Heart right ventricle (tissue), 16 donors: ENCODE results near the gene PTPN21. TPM values are rescaled to one million over a fixed set of nuclear protein-coding genes. Genes with fewer than 3 reads are reported as not detected.

Source experiments
- ATAC-seq, 8 donors: fragments of 200-7000 bp; cut with Tn5 transposase; one replicate each; pipeline ENCODE4 v1.9.1; 2020; ENCODE audit warnings: mild to moderate bottlenecking in 8 of 8, moderate library complexity in 8 of 8, moderate number of reproducible peaks in 1 of 8
- DNase-seq, 2 donors: peaks; one replicate each; pipeline ENCODE4 v3.0.0-alpha.2; 2020
- H3K27ac ChIP-seq, 10 donors: fragments of 200-600 bp; sonication (generic) in 2 of 10; one replicate each; pipeline versions ENCODE4 v1.5.0 to v1.8.0; 2020 to 2022; ENCODE audit warnings: mild to moderate bottlenecking in 3 of 10
- H3K27me3 ChIP-seq, 7 donors: fragments of 200-600 bp; one replicate each; pipeline ENCODE4 v1.8.0; 2021 to 2022; ENCODE audit warnings: mild to moderate bottlenecking in 2 of 7
- H3K36me3 ChIP-seq, 9 donors: fragments of 200-600 bp; sonication (generic) in 1 of 9; one replicate each; pipeline versions ENCODE4 v1.5.0 to v1.8.0; 2020 to 2022; ENCODE audit warnings: mild to moderate bottlenecking in 2 of 9
- H3K4me1 ChIP-seq, 9 donors: fragments of 200-600 bp; sonication (generic) in 1 of 9; one replicate each; pipeline versions ENCODE4 v1.5.0 to v1.8.0; 2020 to 2022; ENCODE audit warnings: mild to moderate bottlenecking in 4 of 9
- H3K4me3 ChIP-seq, 10 donors: fragments of 200-600 bp; sonication (generic) in 2 of 10; one replicate each; pipeline versions ENCODE4 v1.5.0 to v1.8.0; 2020 to 2022; ENCODE audit warnings: mild to moderate bottlenecking in 7 of 10, moderate library complexity in 2 of 10
- H3K9me3 ChIP-seq, 11 donors: fragments of 200-600 bp in 10 of 11; sonication (generic) in 2 of 11; one replicate each; pipeline versions ENCODE4 v1.5.0 to v1.8.0; 2013 to 2022; ENCODE audit warnings: mild to moderate bottlenecking in 2 of 11, control low read depth in 1 of 11, moderate library complexity in 1 of 11
- CTCF ChIP-seq, 9 donors: fragments of 200-600 bp; sonication (generic) in 2 of 9; IDR thresholded peaks; one replicate each; pipeline versions ENCODE4 v1.5.0 to v1.8.0; 2021 to 2022; ENCODE audit warnings: antibody characterized with exemption in 9 of 9, mild to moderate bottlenecking in 5 of 9, moderate library complexity in 1 of 9
- WGBS, 2 donors: extraction: QIAGEN DNeasy Blood & Tissue Kit; methylation state at CpG; one replicate each; pipeline ENCODE4 v1.1.7; 2013; ENCODE audit warnings: inconsistent platforms in 1 of 2; 5-methylcytosine and 5-hydroxymethylcytosine counted together
- intact Hi-C, 10 donors: fragments of 100-400 bp; cut with DNase I; formaldehyde crosslinking; loops; one replicate each; pipeline versions ENCODE4 v1.11.1 to v1.14.2; 2022
- polyA plus RNA-seq, 2 donors: library from polyadenylated mRNA; stranded (reverse); fragments of 200-250 nt; gene quantifications; one replicate each; pipeline ENCODE4 v1.2.3, GENCODE V29; 2013
- total RNA-seq, 10 donors: library from RNA; stranded (reverse); fragmentation: NEBNext Ultra II Directional in 3 of 10; extraction: Animal tissue kit (Norgen Biotek cat#: 25700) in 3 of 10; gene quantifications; one replicate each; pipeline versions ENCODE4 v1.2.1 to v1.2.4, GENCODE V29; 2021 to 2023
- donor health status: Arrhythmogenic right ventricular cardiomyopathy.
- donor health status: ischemic (EF 13 %, LVEDD 7.1; RV severe dilation, severe dysfunction).
- donor health status: healthy with polysubstance abuse.
- donor health status: DM: no; HTN: yes; CAD: no.
- donor health status: DM: no; HTN: no; CAD: no.
- donor health status: ischemic (EF 25% LVEDD 6.9; RV normal size, moderate dysfunction).
- donor health status: ischemic (EF 25% LVEDD 5.7; RV mildly dilated, moderate dysfunction).
- donor health status: healthy.
- donor health status: DM: yes; HTN: yes; CAD: no.
- donor health status: Ischemic cardiomyopathy.
- donor health status: ischemic (EF 35%, LVEDD 5.7; RV mildly dilated, moderate dysfunction).
- donor health status: nonischemic (EF 11% LVEDD 7.7; RV severe dilation, severe dysfunction).
- donor health status: DM: yes; HTN: yes; CAD: no.
- donor health status: PGD.
- donor health status: ischemic (EF 29% LVEDD 5.4; RV normal size, mild dysfunction).
- donor health status: nonischemic (EF 23%, LVEDD 6.1; RV moderate dilation, normal function).

The PTPN21 gene
- total and polyA plus RNA-seq, 12 donors, result 5.3 to 62.1 (median 34.9) TPM

- no peaks in the 10 kb centered on the region for H3K9me3 ChIP-seq
- ATAC-seq (no peak), DNase-seq (no peak)
- 57 to 67% methylated on average over 4 of the region's 4 CpGs for WGBS, 2 donors
- no peaks in the 10 kb centered on the region for H3K4me1 ChIP-seq
- intact Hi-C loops, result no loop called here
- H3K36me3 ChIP-seq, result peaks cover 0 to 100% (median 22%) of the 10 kb centered on the region in 9 donors
- H3K27ac ChIP-seq, result no peak overlapping the region
- no peaks in the 10 kb centered on the region for H3K27me3 ChIP-seq
- H3K4me3 ChIP-seq, result no peak overlapping the region
- no peak for TF ChIP-seq CTCF (IDR thresholded peaks at IDR 0.05)
These were observed 35.4 kb upstream of the PTPN21 start for GRCh38 chr14:88590173-88590572.

GRCh38 chr14:88588081-88588480 lies 33.3 kb upstream of the PTPN21 start:
- WGBS, 2 donors, result 88 to 97% methylated on average over 5 of the region's 5 CpGs

GRCh38 chr14:88584451-88584850 lies 29.6 kb upstream of the PTPN21 start:
- DNase-seq (no peak), ATAC-seq (no peak)
- peaks cover 0 to 100% (median 23%) of the 10 kb centered on the region in 9 donors for H3K36me3 ChIP-seq
- no peak overlapping the region for H3K27ac ChIP-seq
- WGBS, 2 donors, result 97% methylated on average over 3 of the region's 3 CpGs
- intact Hi-C loops, result no loop called here
- no peaks in the 10 kb centered on the region for H3K9me3 ChIP-seq
- H3K4me3 ChIP-seq, result no peak overlapping the region
- no peaks in the 10 kb centered on the region for H3K4me1 ChIP-seq
- TF ChIP-seq CTCF (IDR thresholded peaks at IDR 0.05), result no peak
- H3K27me3 ChIP-seq, result no peaks in the 10 kb centered on the region

More at GRCh38 chr14:88588081-88588480, 33.3 kb upstream of the PTPN21 start:
- intact Hi-C loops, result no loop called here
- no peaks in the 10 kb centered on the region for H3K27me3 ChIP-seq
- no peaks in the 10 kb centered on the region for H3K9me3 ChIP-seq
- H3K36me3 ChIP-seq, result peaks cover 0 to 99% (median 22%) of the 10 kb centered on the region in 9 donors
- no peak overlapping the region for H3K4me3 ChIP-seq
- no peaks in the 10 kb centered on the region for H3K4me1 ChIP-seq
- H3K27ac ChIP-seq, result no peak overlapping the region
- TF ChIP-seq CTCF (IDR thresholded peaks at IDR 0.05), result no peak
- ATAC-seq, result no peak
- DNase-seq, result no peak

- Histone ChIP-seq H3K4me1 (no peaks in the 10 kb centered on the region), H3K27me3 (no peaks in the 10 kb centered on the region), H3K27ac (no peak overlapping the region), H3K4me3 (no peak overlapping the region), H3K9me3 (no peaks in the 10 kb centered on the region), H3K36me3 (peaks cover 0 to 100% (median 75%) of the 10 kb centered on the region in 9 donors)
- WGBS, 2 donors, result 96 to 97% methylated on average over 5 of the region's 5 CpGs
- intact Hi-C loops, result no loop called here
- DNase-seq (no peak), ATAC-seq (no peak)
- no peak for TF ChIP-seq CTCF (IDR thresholded peaks at IDR 0.05)
These were observed 21.4 kb upstream of the PTPN21 start for GRCh38 chr14:88576222-88576621.
